Fibroblast of the aortic adventitia (primary cell): ENCODE results near the gene CPT1B. TPM values are rescaled to one million over a fixed set of nuclear protein-coding genes. Genes with fewer than 3 reads are reported as not detected.
"Not testable (repeated sequence)": the region's sequence is repeated elsewhere in the genome, so short reads cannot be mapped to it uniquely, and the experiment has no call there.

Experiments
- DNase-seq: peaks from one replicate; pipeline ENCODE4 v3.0.0-alpha.2; 2010; ENCODE audit warnings: low read depth
- H3K4me3 ChIP-seq: 2 replicates; pipeline ENCODE4 v1.5.1; 2011; ENCODE audit warnings: low read depth, mild to moderate bottlenecking, control low read depth, low read length, moderate library complexity
- CTCF ChIP-seq: IDR thresholded peaks from 2 replicates; pipeline ENCODE4 v1.5.1; 2011; ENCODE audit warnings: mild to moderate bottlenecking, low read length, control low read depth, inconsistent platforms; ENCODE audit not compliant: insufficient read depth
- total RNA-seq: library from RNA; depleted of rRNA; stranded (reverse); fragments of >200 nt; gene quantifications from 2 replicates; pipeline ENCODE4 v1.2.3, GENCODE V29; 2012; ENCODE audit warnings: low replicate concordance

Gene CPT1B
- total RNA-seq, 1 donor = 1.1 TPM

GRCh38 chr22:50622723-50623327, 44.6 kb upstream of the CPT1B start:
- no peak for TF ChIP-seq CTCF
- no peak overlapping the region for H3K4me3 ChIP-seq
- DNase-seq = no peak

GRCh38 chr22:50621948-50622722, 43.9 kb upstream of the CPT1B start:
- TF ChIP-seq CTCF = no peak
- H3K4me3 ChIP-seq = no peak overlapping the region
- no peak for DNase-seq

- no peak overlapping the region for H3K4me3 ChIP-seq
- TF ChIP-seq CTCF = no peak
- DNase-seq = no peak
Measured at GRCh38 chr22:50621356-50621880, 43.2 kb upstream of the CPT1B start.

GRCh38 chr22:50620593-50621355, 42.5 kb upstream of the CPT1B start:
- no peak for TF ChIP-seq CTCF
- DNase-seq = no peak
- peak overlapping the region; percentile 17 for H3K4me3 ChIP-seq

- not testable (repeated sequence) for H3K4me3 ChIP-seq, DNase-seq
Measured at GRCh38 chr22:50614296-50614695, 36.1 kb upstream of the CPT1B start.

GRCh38 chr22:50613291-50613981, 35.2 kb upstream of the CPT1B start:
- TF ChIP-seq CTCF = no peak
- DNase-seq = peak; percentile 19

More at GRCh38 chr22:50613291-50613981, 35.2 kb upstream of the CPT1B start:
- no peak overlapping the region for H3K4me3 ChIP-seq
